Adrenal gland (tissue), 5 donors: Measurements from ENCODE around the gene NUDT16.

Experiments
- POLR2A ChIP-seq, 2 donors: fragments of 450-650 bp; IDR thresholded peaks; one replicate each; pipeline ENCODE4 v1.6.1; 2017; ENCODE audit warnings: antibody characterized with exemption in 2 of 2, mild to moderate bottlenecking in 2 of 2, moderate library complexity in 1 of 2
- TF ChIP-seq, protein P1 (sequence below), 6 experiments: fragments of 450-650 bp in 4 of 6; fragments of 200-600 bp in 2 of 6; sonication (generic) in 1 of 6; IDR thresholded peaks; 1 replicate in 5 of 6; 2 replicates in 1 of 6; pipeline versions ENCODE4 v1.5.1 to v1.8.0; 2016 to 2021; ENCODE audit warnings: antibody characterized with exemption in 6 of 6, mild to moderate bottlenecking in 2 of 6, moderate library complexity in 1 of 6
- donor health status: DM: no; HTN: no; CAD: no.

DNA sequence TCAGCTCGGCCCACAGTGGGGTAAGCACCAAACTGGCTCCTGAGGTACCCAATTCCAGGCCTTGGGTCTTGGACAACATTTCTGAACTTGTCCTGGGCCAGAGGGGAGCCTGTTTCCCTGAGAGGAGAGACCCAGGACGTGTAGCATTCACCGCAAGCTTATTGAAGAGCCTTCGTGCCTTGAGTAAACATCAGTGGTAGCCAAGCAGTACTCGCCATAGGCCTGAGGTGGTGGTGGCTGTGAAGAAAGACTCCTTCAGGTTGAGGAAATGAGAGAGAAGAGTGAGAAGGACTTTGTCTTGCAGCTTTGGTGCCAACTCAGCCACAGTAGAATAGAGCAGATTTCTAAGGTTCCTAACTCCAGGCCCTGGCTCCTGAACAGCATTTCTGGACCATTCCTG, 50.2 kb downstream of the NUDT16 start:
- TF ChIP-seq, protein P1, sequence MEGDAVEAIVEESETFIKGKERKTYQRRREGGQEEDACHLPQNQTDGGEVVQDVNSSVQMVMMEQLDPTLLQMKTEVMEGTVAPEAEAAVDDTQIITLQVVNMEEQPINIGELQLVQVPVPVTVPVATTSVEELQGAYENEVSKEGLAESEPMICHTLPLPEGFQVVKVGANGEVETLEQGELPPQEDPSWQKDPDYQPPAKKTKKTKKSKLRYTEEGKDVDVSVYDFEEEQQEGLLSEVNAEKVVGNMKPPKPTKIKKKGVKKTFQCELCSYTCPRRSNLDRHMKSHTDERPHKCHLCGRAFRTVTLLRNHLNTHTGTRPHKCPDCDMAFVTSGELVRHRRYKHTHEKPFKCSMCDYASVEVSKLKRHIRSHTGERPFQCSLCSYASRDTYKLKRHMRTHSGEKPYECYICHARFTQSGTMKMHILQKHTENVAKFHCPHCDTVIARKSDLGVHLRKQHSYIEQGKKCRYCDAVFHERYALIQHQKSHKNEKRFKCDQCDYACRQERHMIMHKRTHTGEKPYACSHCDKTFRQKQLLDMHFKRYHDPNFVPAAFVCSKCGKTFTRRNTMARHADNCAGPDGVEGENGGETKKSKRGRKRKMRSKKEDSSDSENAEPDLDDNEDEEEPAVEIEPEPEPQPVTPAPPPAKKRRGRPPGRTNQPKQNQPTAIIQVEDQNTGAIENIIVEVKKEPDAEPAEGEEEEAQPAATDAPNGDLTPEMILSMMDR (IDR thresholded peaks at IDR 0.05), result no peak
- no peak for TF ChIP-seq POLR2A (IDR thresholded peaks at IDR 0.05)
